Daoy (cell line): Measurements from ENCODE around the gene ALPL. TPM values are rescaled to one million over a fixed set of nuclear protein-coding genes. Genes with fewer than 3 reads are reported as not detected.
A peak's percentile ranks its signal among the peaks of the same experiment; 100 is the strongest.

Source experiments
- DNase-seq: peaks from one replicate; pipeline ENCODE4 v3.0.0-alpha.2; 2015; ENCODE audit warnings: low read depth
- total RNA-seq: library from RNA; depleted of rRNA; stranded (reverse); fragments of >200 nt; shearing (Covaris generic); gene quantifications from 2 replicates; pipeline ENCODE4 v1.2.3, GENCODE V29; 2014

Gene ALPL
- total RNA-seq, 1 experiment from 2014 or later, result 2.7 TPM

- DNase-seq, result no peak
Measured at GRCh38 chr1:21576031-21576797, 67.0 kb downstream of the ALPL start.

GRCh38 chr1:21576798-21577187, 67.6 kb downstream of the ALPL start:
- no peak for DNase-seq

GRCh38 chr1:21577324-21577723, 68.1 kb downstream of the ALPL start:
- no peak for DNase-seq

GRCh38 chr1:21577933-21578332, 68.7 kb downstream of the ALPL start:
- no peak for DNase-seq

GRCh38 chr1:21579791-21580190, 70.6 kb downstream of the ALPL start:
- no peak for DNase-seq

GRCh38 chr1:21584096-21584495, 74.9 kb downstream of the ALPL start:
- no peak for DNase-seq

GRCh38 chr1:21585037-21585436, 75.8 kb downstream of the ALPL start:
- DNase-seq, result peak; percentile 49

GRCh38 chr1:21586222-21586621, 77.0 kb downstream of the ALPL start:
- DNase-seq, result peak; percentile 61

GRCh38 chr1:21586846-21587601, 77.8 kb downstream of the ALPL start:
- peak; percentile 96 for DNase-seq

GRCh38 chr1:21587602-21587953, 78.4 kb downstream of the ALPL start:
- DNase-seq, result no peak

GRCh38 chr1:21589618-21590017, 80.4 kb downstream of the ALPL start:
- DNase-seq, result no peak

GRCh38 chr1:21590126-21590880, 81.1 kb downstream of the ALPL start:
- no peak for DNase-seq

- DNase-seq, result no peak
Measured at GRCh38 chr1:21590934-21591333, 81.7 kb downstream of the ALPL start.

- DNase-seq, result no peak
Measured at GRCh38 chr1:21592086-21592865, 83.1 kb downstream of the ALPL start.

- no peak for DNase-seq
Measured at GRCh38 chr1:21593231-21593630, 84.0 kb downstream of the ALPL start.

- peak; percentile 61 for DNase-seq
Measured at GRCh38 chr1:21594501-21594900, 85.3 kb downstream of the ALPL start.

GRCh38 chr1:21594935-21595897, 86.0 kb downstream of the ALPL start:
- DNase-seq, result peak; percentile 71

- no peak for DNase-seq
Measured at GRCh38 chr1:21596174-21596573, 87.0 kb downstream of the ALPL start.

- no peak for DNase-seq
Measured at GRCh38 chr1:21596628-21597027, 87.4 kb downstream of the ALPL start.

GRCh38 chr1:21597753-21598152, 88.5 kb downstream of the ALPL start:
- no peak for DNase-seq

GRCh38 chr1:21598417-21598816, 89.2 kb downstream of the ALPL start:
- DNase-seq, result no peak
